ENCODE results near the gene SIGLEC9.

The SIGLEC9 gene

GRCh38 chr19:51103926-51104341, 20.8 kb upstream of the SIGLEC9 start:
- Mint-ChIP-seq H3K9me3 (no peaks in the 10 kb centered on the region), H3K4me3 (no peak overlapping the region), H3K4me1 (peaks cover 45% of the 10 kb centered on the region), H3K36me3 (peaks cover 43% of the 10 kb centered on the region), H3K27me3 (no peaks in the 10 kb centered on the region), H3K27ac (no peak overlapping the region)
- DNase-seq: no peak
- CTCF ChIA-PET: interaction anchor here (1.6 kb wide), 1 partner anchor 7 kb away, joined by 4 read pairs; no protein-coding TSS in a partner anchor

GRCh38 chr19:51107406-51108065, 17.2 kb upstream of the SIGLEC9 start:
- peaks cover 45% of the 10 kb centered on the region for H3K4me1 Mint-ChIP-seq
- H3K27me3 Mint-ChIP-seq: no peaks in the 10 kb centered on the region
- H3K9me3 Mint-ChIP-seq: no peaks in the 10 kb centered on the region
- peak overlapping the region; percentile 90 for H3K27ac Mint-ChIP-seq
- DNase-seq: peak; percentile 49
- CTCF ChIA-PET: interaction anchor here (0.7 to 0.9 kb wide), 2 partner anchors 11 to 49 kb away, joined by 3 read pairs; no protein-coding TSS in a partner anchor
- peak overlapping the region; percentile 84 for H3K4me3 Mint-ChIP-seq
- H3K36me3 Mint-ChIP-seq: peaks cover 31% of the 10 kb centered on the region

- CTCF ChIA-PET: interaction anchor here (0.7 to 0.9 kb wide), 2 partner anchors 12 to 48 kb away, joined by 3 read pairs; no protein-coding TSS in a partner anchor
- DNase-seq: peak; percentile 99
- Mint-ChIP-seq H3K27ac (peak within 1 kb of the TSS; percentile 90), H3K27me3 (no peaks in the 10 kb centered on the region), H3K4me1 (peaks cover 43% of the 10 kb centered on the region), H3K36me3 (peaks cover 28% of the 10 kb centered on the region), H3K4me3 (peak within 1 kb of the TSS; percentile 84), H3K9me3 (no peaks in the 10 kb centered on the region)
Measured at GRCh38 chr19:51108066-51108804, 16.5 kb upstream of the SIGLEC9 start, which contains the start of gene CTU1. Gene CTU1 (minus strand): TSS chr19:51108409. CDS start chr19:51104569, 3,840 bp downstream.

GRCh38 chr19:51108805-51109146, 15.9 kb upstream of the SIGLEC9 start:
- no peaks in the 10 kb centered on the region for H3K27me3 Mint-ChIP-seq
- H3K4me3 Mint-ChIP-seq: peak overlapping the region; percentile 84

GRCh38 chr19:51110666-51110971, 14.1 kb upstream of the SIGLEC9 start:
- DNase-seq: no peak
- Mint-ChIP-seq H3K4me3 (no peak overlapping the region), H3K9me3 (no peaks in the 10 kb centered on the region), H3K27ac (no peak overlapping the region), H3K27me3 (no peaks in the 10 kb centered on the region), H3K4me1 (peaks cover 51% of the 10 kb centered on the region), H3K36me3 (peaks cover 18% of the 10 kb centered on the region)
- CTCF ChIA-PET: no interaction called here

More at GRCh38 chr19:51108805-51109146, 15.9 kb upstream of the SIGLEC9 start:
- H3K27ac Mint-ChIP-seq: peak overlapping the region; percentile 90
- H3K36me3 Mint-ChIP-seq: peaks cover 26% of the 10 kb centered on the region
- H3K9me3 Mint-ChIP-seq: no peaks in the 10 kb centered on the region
- no peak for DNase-seq
- CTCF ChIA-PET: no interaction called here
- peaks cover 42% of the 10 kb centered on the region for H3K4me1 Mint-ChIP-seq

- peaks cover 54% of the 10 kb centered on the region for H3K4me1 Mint-ChIP-seq
- H3K27me3 Mint-ChIP-seq: no peaks in the 10 kb centered on the region
- peaks cover 14% of the 10 kb centered on the region for H3K36me3 Mint-ChIP-seq
- H3K9me3 Mint-ChIP-seq: no peaks in the 10 kb centered on the region
- DNase-seq: no peak
- H3K4me3 Mint-ChIP-seq: no peak overlapping the region
- CTCF ChIA-PET: interaction anchor here (1.7 kb wide), 1 partner anchor 148 kb away, joined by 4 read pairs; no protein-coding TSS in a partner anchor
- H3K27ac Mint-ChIP-seq: no peak overlapping the region
Measured at GRCh38 chr19:51111606-51112005, 13.1 kb upstream of the SIGLEC9 start.

- H3K4me1 Mint-ChIP-seq: peaks cover 48% of the 10 kb centered on the region
- H3K4me3 Mint-ChIP-seq: no peak overlapping the region
- H3K27ac Mint-ChIP-seq: peak overlapping the region; percentile 33
- peak; percentile 33 for DNase-seq
- CTCF ChIA-PET: no interaction called here
- H3K9me3 Mint-ChIP-seq: no peaks in the 10 kb centered on the region
- H3K36me3 Mint-ChIP-seq: no peaks in the 10 kb centered on the region
- H3K27me3 Mint-ChIP-seq: no peaks in the 10 kb centered on the region
Measured at GRCh38 chr19:51114087-51114729, 10.5 kb upstream of the SIGLEC9 start.

GRCh38 chr19:51116736-51117286, 7.9 kb upstream of the SIGLEC9 start:
- CTCF ChIA-PET: no interaction called here
- peak; percentile 43 for DNase-seq
- H3K9me3 Mint-ChIP-seq: no peaks in the 10 kb centered on the region
- no peak overlapping the region for H3K4me3 Mint-ChIP-seq
- H3K27ac Mint-ChIP-seq: no peak overlapping the region
- no peaks in the 10 kb centered on the region for H3K27me3 Mint-ChIP-seq
- H3K4me1 Mint-ChIP-seq: peaks cover 63% of the 10 kb centered on the region
- peaks cover 6% of the 10 kb centered on the region for H3K36me3 Mint-ChIP-seq

- Mint-ChIP-seq H3K27ac (no peak overlapping the region), H3K4me1 (peaks cover 82% of the 10 kb centered on the region), H3K4me3 (no peak overlapping the region), H3K9me3 (no peaks in the 10 kb centered on the region), H3K27me3 (no peaks in the 10 kb centered on the region), H3K36me3 (peaks cover 11% of the 10 kb centered on the region)
- DNase-seq: no peak
- CTCF ChIA-PET: no interaction called here
Measured at GRCh38 chr19:51119101-51119500, 5.6 kb upstream of the SIGLEC9 start.

- no peak for DNase-seq
- H3K27me3 Mint-ChIP-seq: no peaks in the 10 kb centered on the region
- no peak overlapping the region for H3K27ac Mint-ChIP-seq
- H3K4me3 Mint-ChIP-seq: no peak overlapping the region
- H3K36me3 Mint-ChIP-seq: peaks cover 11% of the 10 kb centered on the region
- no peaks in the 10 kb centered on the region for H3K9me3 Mint-ChIP-seq
- CTCF ChIA-PET: no interaction called here
- peaks cover 82% of the 10 kb centered on the region for H3K4me1 Mint-ChIP-seq
Measured at GRCh38 chr19:51119611-51120010, 5.1 kb upstream of the SIGLEC9 start.

GRCh38 chr19:51120160-51120559, 4.5 kb upstream of the SIGLEC9 start:
- H3K27me3 Mint-ChIP-seq: no peaks in the 10 kb centered on the region
- H3K4me3 Mint-ChIP-seq: no peak overlapping the region

GRCh38 chr19:51121257-51121656, 3.4 kb upstream of the SIGLEC9 start:
- Mint-ChIP-seq H3K4me3 (no peak overlapping the region), H3K9me3 (no peaks in the 10 kb centered on the region), H3K27ac (peak overlapping the region; percentile 7), H3K4me1 (peaks cover 73% of the 10 kb centered on the region), H3K27me3 (no peaks in the 10 kb centered on the region), H3K36me3 (peaks cover 11% of the 10 kb centered on the region)
- CTCF ChIA-PET: no interaction called here
- no peak for DNase-seq

More at GRCh38 chr19:51120160-51120559, 4.5 kb upstream of the SIGLEC9 start:
- no peaks in the 10 kb centered on the region for H3K9me3 Mint-ChIP-seq
- no peak overlapping the region for H3K27ac Mint-ChIP-seq
- CTCF ChIA-PET: no interaction called here
- DNase-seq: no peak
- peaks cover 82% of the 10 kb centered on the region for H3K4me1 Mint-ChIP-seq
- H3K36me3 Mint-ChIP-seq: peaks cover 11% of the 10 kb centered on the region

- peaks cover 11% of the 10 kb centered on the region for H3K36me3 Mint-ChIP-seq
- CTCF ChIA-PET: no interaction called here
- H3K27ac Mint-ChIP-seq: peak overlapping the region; percentile 91
- H3K27me3 Mint-ChIP-seq: no peaks in the 10 kb centered on the region
- DNase-seq: no peak
- peak overlapping the region; percentile 6 for H3K4me3 Mint-ChIP-seq
- H3K4me1 Mint-ChIP-seq: peaks cover 73% of the 10 kb centered on the region
- H3K9me3 Mint-ChIP-seq: no peaks in the 10 kb centered on the region
Measured at GRCh38 chr19:51122112-51122981, 2.4 kb upstream of the SIGLEC9 start.

Data from activated naive CD4-positive, alpha-beta T cell treated with anti-CD3 and anti-CD28 coated beads, Interleukin-2, amount 10 ng/mL, durations not matched to agents 7 days and 5 days (primary cell).